H1 (cell line): Measurements from ENCODE around the gene AGAP1. TPM values are rescaled to one million over a fixed set of nuclear protein-coding genes. Genes with fewer than 3 reads are reported as not detected.

Source experiments
- CTCF ChIA-PET: fragments of 300-600 bp; sonication (Branson Sonifier 250); formaldehyde crosslinking; loops from one replicate; lab custom pipeline; 2021; ENCODE audit not compliant: partially characterized antibody; lab: Charles Lee
- POLR2A ChIA-PET: fragments of 300-600 bp; sonication (Branson Sonifier 250); formaldehyde crosslinking; loops from one replicate; lab custom pipeline; 2021; ENCODE audit warnings: inconsistent platforms; ENCODE audit not compliant: partially characterized antibody; lab: Charles Lee
- DNase-seq, 2 experiments: peaks; one replicate each; pipeline versions ENCODE4 v3.0.0 to v3.0.0-alpha.2; 2010 to 2022; ENCODE audit warnings: low spot score in 2 of 2, low read depth in 1 of 2, mixed read lengths in 1 of 2
- FAIRE-seq: peaks from 2 replicates; lab custom pipeline; 2011; peaks lifted over from hg19 to GRCh38; lab: Jason Lieb, UNC
- H2AFZ ChIP-seq: 2 replicates; pipeline ENCODE4 v1.8.1; 2012; ENCODE audit warnings: low read length, inconsistent platforms
- H2AK5ac ChIP-seq: 2 replicates; pipeline ENCODE4 v1.6.1; 2013; ENCODE audit warnings: low read depth, low read length
- H2BK120ac ChIP-seq: replicated peaks from 2 replicates; pipeline ENCODE3; 2013; ENCODE audit warnings: low read depth, low read length, inconsistent platforms
- H2BK12ac ChIP-seq: 2 replicates; pipeline ENCODE4 v1.6.1; 2013; ENCODE audit warnings: low read depth, low read length
- H2BK15ac ChIP-seq: 2 replicates; pipeline ENCODE4 v1.6.1; 2013; ENCODE audit warnings: low read length
- H2BK20ac ChIP-seq: 2 replicates; pipeline ENCODE4 v1.6.1; 2013; ENCODE audit warnings: low read length
- H2BK5ac ChIP-seq: 2 replicates; pipeline ENCODE4 v1.6.1; 2013; ENCODE audit warnings: low read depth, low read length
- H3K14ac ChIP-seq: 2 replicates; pipeline ENCODE4 v1.6.1; 2013; ENCODE audit warnings: inconsistent platforms; ENCODE audit not compliant: insufficient read length
- H3K18ac ChIP-seq: 2 replicates; pipeline ENCODE4 v1.6.1; 2013; ENCODE audit warnings: low read length; ENCODE audit errors: extremely low read depth
- H3K23ac ChIP-seq: 2 replicates; pipeline ENCODE4 v1.6.1; 2013; ENCODE audit warnings: inconsistent platforms; ENCODE audit not compliant: insufficient read length
- H3K23me2 ChIP-seq: 2 replicates; pipeline ENCODE4 v1.6.1; 2013; ENCODE audit warnings: low read depth, low read length
- H3K27ac ChIP-seq: 2 replicates; pipeline ENCODE4 v1.6.1; 2011; ENCODE audit warnings: low read depth, low read length, inconsistent platforms
- H3K27me3 ChIP-seq, 4 experiments: replicated peaks in 1 of 4; 1 replicate in 1 of 4; 2 replicates in 3 of 4; pipeline versions ENCODE4 v1.6.1 to v1.8.1; 2011 to 2013; ENCODE audit warnings: low read length in 3 of 4, mild to moderate bottlenecking in 3 of 4, inconsistent platforms in 2 of 4, mixed read lengths in 2 of 4, moderate library complexity in 1 of 4; ENCODE audit not compliant: control insufficient read depth in 3 of 4, insufficient read depth in 3 of 4; ENCODE audit errors: extremely low read depth in 1 of 4
- H3K36me3 ChIP-seq, 4 experiments: 2 replicates each; pipeline versions ENCODE4 v1.6.1 to v1.8.1; 2011 to 2013; ENCODE audit warnings: mild to moderate bottlenecking in 4 of 4, low read length in 3 of 4, moderate library complexity in 2 of 4, control low read depth in 1 of 4, inconsistent platforms in 1 of 4; ENCODE audit not compliant: insufficient read depth in 4 of 4, control insufficient read depth in 2 of 4
- H3K4ac ChIP-seq: replicated peaks from 2 replicates; pipeline ENCODE3; 2013; ENCODE audit warnings: low read length, low read depth, mixed read lengths, inconsistent platforms; ENCODE audit not compliant: insufficient read length
- H3K4me1 ChIP-seq, 4 experiments: replicated peaks in 1 of 4; 1 replicate in 1 of 4; 2 replicates in 3 of 4; pipeline versions ENCODE4 v1.6.1 to v1.8.1; 2011 to 2013; ENCODE audit warnings: low read length in 3 of 4, inconsistent platforms in 2 of 4, mixed read lengths in 1 of 4; ENCODE audit not compliant: insufficient read depth in 4 of 4, control insufficient read depth in 3 of 4
- H3K4me2 ChIP-seq, 2 experiments: 2 replicates each; pipeline versions ENCODE4 v1.6.1 to v1.8.1; 2011 to 2013; ENCODE audit warnings: low read depth in 2 of 2, low read length in 2 of 2, control low read depth in 1 of 2, inconsistent platforms in 1 of 2, mild to moderate bottlenecking in 1 of 2; ENCODE audit not compliant: insufficient read depth in 1 of 2
- H3K4me3 ChIP-seq, 4 experiments: fragments of 200-600, 300-600 bp in 1 of 4; sonication (generic), shearing (Covaris generic), sonication (Bioruptor Twin) in 1 of 4; 2 replicates each; pipeline versions ENCODE4 v1.5.1 to v1.8.1; 2011 to 2016; ENCODE audit warnings: low read length in 4 of 4, low read depth in 3 of 4, control low read depth in 2 of 4, inconsistent platforms in 2 of 4, mild to moderate bottlenecking in 2 of 4, mixed read lengths in 1 of 4, moderate library complexity in 1 of 4; ENCODE audit not compliant: insufficient read depth in 2 of 4; ENCODE audit errors: extremely low read depth in 1 of 4
- H3K56ac ChIP-seq: replicated peaks from 2 replicates; pipeline ENCODE3; 2013; ENCODE audit warnings: low read depth, mild to moderate bottlenecking, mixed read lengths, low read length, inconsistent platforms; ENCODE audit not compliant: insufficient read length
- H3K79me1 ChIP-seq: 2 replicates; pipeline ENCODE4 v1.6.1; 2013; ENCODE audit warnings: low read depth, low read length, control low read depth
- H3K79me2 ChIP-seq, 2 experiments: 2 replicates each; pipeline versions ENCODE4 v1.6.1 to v1.8.1; 2012 to 2013; ENCODE audit warnings: low read length in 2 of 2, mild to moderate bottlenecking in 2 of 2, inconsistent platforms in 1 of 2; ENCODE audit not compliant: insufficient read depth in 2 of 2, control insufficient read depth in 1 of 2
- H3K9ac ChIP-seq, 4 experiments: replicated peaks in 1 of 4; 1 replicate in 1 of 4; 2 replicates in 3 of 4; pipeline versions ENCODE4 v1.6.1 to v1.8.1; 2011 to 2013; ENCODE audit warnings: low read depth in 3 of 4, low read length in 3 of 4, control low read depth in 2 of 4, mild to moderate bottlenecking in 2 of 4, moderate library complexity in 2 of 4, inconsistent platforms in 1 of 4; ENCODE audit errors: extremely low read depth in 1 of 4
- H3K9me3 ChIP-seq, 2 experiments: 2 replicates each; pipeline versions ENCODE4 v1.6.1 to v1.8.1; 2012 to 2013; ENCODE audit warnings: mild to moderate bottlenecking in 2 of 2, moderate library complexity in 2 of 2, control low read depth in 1 of 2, inconsistent platforms in 1 of 2, low read depth in 1 of 2, low read length in 1 of 2, mixed read lengths in 1 of 2; ENCODE audit not compliant: insufficient read depth in 2 of 2
- H4K20me1 ChIP-seq, 2 experiments: replicated peaks in 1 of 2; 2 replicates each; pipeline versions ENCODE3 to v1.8.1; 2011 to 2013; ENCODE audit warnings: inconsistent platforms in 2 of 2, low read length in 2 of 2, mild to moderate bottlenecking in 1 of 2; ENCODE audit not compliant: insufficient read depth in 2 of 2, control insufficient read depth in 1 of 2
- H4K5ac ChIP-seq: 2 replicates; pipeline ENCODE4 v1.6.1; 2013; ENCODE audit warnings: low read length, low read depth, mixed read lengths, inconsistent platforms; ENCODE audit not compliant: insufficient read length
- H4K8ac ChIP-seq: 2 replicates; pipeline ENCODE4 v1.8.0; 2013; ENCODE audit warnings: mild to moderate bottlenecking, moderate library complexity, low read length, inconsistent platforms; ENCODE audit not compliant: insufficient read depth; ENCODE audit errors: extremely low read depth
- H4K91ac ChIP-seq: replicated peaks from 2 replicates; pipeline ENCODE3; 2013; ENCODE audit warnings: low read length, mixed read lengths, inconsistent platforms; ENCODE audit not compliant: insufficient read length
- BACH1 ChIP-seq: IDR thresholded peaks from 2 replicates; pipeline ENCODE4 v1.6.1; 2012; ENCODE audit warnings: low read length, improper control_type of control experiment
- CBX5 ChIP-seq: fragments of 300-800, 300-1000 bp; sonication (generic); IDR thresholded peaks from 2 replicates; pipeline ENCODE4 v1.7.1; 2016; ENCODE audit warnings: antibody characterized with exemption, low read length, low read depth
- CREB1 ChIP-seq: IDR thresholded peaks from 2 replicates; pipeline ENCODE4 v1.6.1; 2012; ENCODE audit warnings: inconsistent platforms
- EGR1 ChIP-seq: IDR thresholded peaks from 2 replicates; pipeline ENCODE4 v1.6.1; 2011; ENCODE audit warnings: low read depth, low read length, borderline replicate concordance
- HDAC2 ChIP-seq, 2 experiments: fragments of 300-600 bp in 1 of 2; sonication (generic) in 1 of 2; IDR thresholded peaks; 2 replicates each; pipeline ENCODE4 v1.6.1; 2011 to 2012; ENCODE audit warnings: low read depth in 2 of 2, low read length in 2 of 2, mild to moderate bottlenecking in 2 of 2, moderate library complexity in 2 of 2, borderline replicate concordance in 1 of 2, inconsistent platforms in 1 of 2
- KDM1A ChIP-seq: fragments of 200-600, 300-600 bp; sonication (generic); IDR thresholded peaks from 2 replicates; pipeline ENCODE4 v1.7.1; 2016; ENCODE audit warnings: mild to moderate bottlenecking, low read length, borderline replicate concordance
- MAFK ChIP-seq: IDR thresholded peaks from 2 replicates; pipeline ENCODE4 v1.6.1; 2012; ENCODE audit warnings: low read depth, mild to moderate bottlenecking, improper control_type of control experiment, low read length
- POU5F1 ChIP-seq: IDR thresholded peaks from 2 replicates; pipeline ENCODE4 v1.6.1; 2011; ENCODE audit warnings: low read depth, mild to moderate bottlenecking, low read length, moderate library complexity
- RBBP5 ChIP-seq: IDR thresholded peaks from 2 replicates; pipeline ENCODE4 v1.7.1; 2012; ENCODE audit warnings: low read depth, mild to moderate bottlenecking, inconsistent platforms, low read length, moderate library complexity, borderline replicate concordance
- RFX5 ChIP-seq: IDR thresholded peaks from 2 replicates; pipeline ENCODE4 v1.6.1; 2011; ENCODE audit warnings: low read depth, low read length, improper control_type of control experiment, borderline replicate concordance
- TCF12 ChIP-seq: IDR thresholded peaks from 2 replicates; pipeline ENCODE4 v1.6.1; 2011; ENCODE audit warnings: low read depth, mild to moderate bottlenecking, low read length
- WGBS, 2 experiments: shearing (Covaris generic) in 1 of 2; methylation state at CpG; one replicate each; pipeline versions ENCODE4 v1.1.6 to v1.1.7; 2013 to 2015; ENCODE audit warnings: low lambda C conversion rate in 2 of 2, mixed read lengths in 2 of 2, inconsistent platforms in 1 of 2, low coverage in 1 of 2, missing lambda C conversion rate in 1 of 2; ENCODE audit not compliant: insufficient replicate concordance in 2 of 2, insufficient coverage in 1 of 2, insufficient read length in 1 of 2; ENCODE audit errors: extremely low coverage in 1 of 2, missing lambda C conversion rate in 1 of 2; 5-methylcytosine and 5-hydroxymethylcytosine counted together
- polyA plus RNA-seq, 7 experiments: library from polyadenylated mRNA; depleted of rRNA in 3 of 7; stranded (reverse) in 5 of 7; unstranded in 2 of 7; fragments of >200 nt in 5 of 7; fragments of 200-250 nt in 2 of 7; gene quantifications; 1 replicate in 5 of 7; 2 replicates in 1 of 7; 4 replicates in 1 of 7; pipeline versions ENCODE4 v1.2.1 to v1.2.3, GENCODE V29; 2011 to 2013; ENCODE audit warnings: missing spikeins in 2 of 7, mixed read lengths in 2 of 7
- total RNA-seq: library from RNA; stranded (reverse); fragmentation: NEBNext Ultra II Directional; extraction: Animal tissue kit (Norgen Biotek cat#: 25700); gene quantifications from 2 replicates; pipeline ENCODE4 v1.2.1, GENCODE V29; 2021

Gene AGAP1
- total and polyA plus RNA-seq, 2 of the 8 experiments (the other 6 are each of a cell fraction or from before 2014, with no cell fraction given), result 18.1 to 39.4 TPM

DNA sequence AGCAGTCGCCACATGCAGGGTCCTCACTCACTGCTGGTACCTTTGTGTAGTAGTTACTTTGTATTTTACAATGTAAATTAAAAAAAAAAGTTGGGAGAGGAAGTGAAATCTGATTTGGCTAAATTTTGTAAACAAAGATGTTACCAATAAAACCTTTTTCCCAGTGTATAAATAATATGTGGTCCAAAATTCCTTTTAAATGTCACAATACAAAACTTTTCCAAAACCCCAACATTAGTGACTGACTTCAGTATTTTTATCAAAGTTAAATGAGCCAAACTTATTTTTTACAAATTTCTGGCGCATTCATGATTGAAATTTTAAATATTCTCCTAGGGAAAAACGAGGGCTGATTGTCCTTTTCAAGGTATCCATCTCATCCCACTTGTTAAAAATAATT lies 239.9 kb downstream of the AGAP1 start:
- Histone ChIP-seq H3K79me2 (no peaks in the 10 kb centered on the region; a peak in 1 of 4 replicates), H2AK5ac (no peak overlapping the region), H2BK12ac (no peak overlapping the region), H3K9ac (no peak overlapping the region), H3K18ac (no peak overlapping the region), H3K4me3 (no peak overlapping the region), H3K4me1 (peaks cover 0 to 8% (median 7%) of the 10 kb centered on the region in 4 experiments; a peak in 5 of 7 replicates), H3K4ac (no peak overlapping the region), H3K79me1 (0 out of 2 replicates have a peak, but pooled peaks cover 5% of the 10 kb centered on the region), H3K4me2 (no peak overlapping the region), H4K5ac (no peak overlapping the region), H4K20me1 (peaks cover 4% of the 10 kb centered on the region in 2 experiments), H3K56ac (no peak overlapping the region), H2BK15ac (no peak overlapping the region), H3K9me3 (no peaks in the 10 kb centered on the region), H2BK120ac (no peak overlapping the region), H3K27me3 (no peaks in the 10 kb centered on the region), H2AFZ (no peak overlapping the region), H3K27ac (no peak overlapping the region), H3K14ac (no peak overlapping the region), H3K23ac (no peak overlapping the region), H3K23me2 (no peaks in the 10 kb centered on the region), H2BK20ac (no peak overlapping the region), H4K91ac (no peak overlapping the region), H3K36me3 (no peaks in the 10 kb centered on the region; a peak in 1 of 8 replicates), H4K8ac (no peak overlapping the region), H2BK5ac (no peak overlapping the region)
- WGBS, 2 experiments, result 92% methylated on average over 3 of the region's 3 CpGs; no CpG with 5 or more reads in 1 of the 2 experiments
- CTCF ChIA-PET, result interaction anchor here (1.4 to 4.9 kb wide), 5 partner anchors 9 to 140 kb away, joined by 3 to 23 read pairs (median 15); no protein-coding TSS in a partner anchor
- no peak for TF ChIP-seq CBX5
- no peak for TF ChIP-seq RFX5
- TF ChIP-seq POU5F1, result no peak
- no peak for TF ChIP-seq KDM1A
- TF ChIP-seq RBBP5, result no peak
- no peak for TF ChIP-seq HDAC2 (IDR thresholded peaks at IDR 0.05; ENCODE audit: borderline replicate concordance in 1 of 2, low read depth in 2 of 2, low read length in 2 of 2)
- TF ChIP-seq TCF12, result no peak
- no peak for TF ChIP-seq MAFK
- no peak for TF ChIP-seq BACH1
- no peak for TF ChIP-seq EGR1
- no peak for TF ChIP-seq CREB1
- no peak for DNase-seq
- POLR2A ChIA-PET, result interaction anchor here (0.7 kb wide), 1 partner anchor 11 kb away, joined by 3 read pairs; no protein-coding TSS in a partner anchor
- no peak for FAIRE-seq
